Measurements from ENCODE around the gene GPR137.
"Not testable (repeated sequence)": the region's sequence is repeated elsewhere in the genome, so short reads cannot be mapped to it uniquely, and the experiment has no call there.

The GPR137 gene

DNA sequence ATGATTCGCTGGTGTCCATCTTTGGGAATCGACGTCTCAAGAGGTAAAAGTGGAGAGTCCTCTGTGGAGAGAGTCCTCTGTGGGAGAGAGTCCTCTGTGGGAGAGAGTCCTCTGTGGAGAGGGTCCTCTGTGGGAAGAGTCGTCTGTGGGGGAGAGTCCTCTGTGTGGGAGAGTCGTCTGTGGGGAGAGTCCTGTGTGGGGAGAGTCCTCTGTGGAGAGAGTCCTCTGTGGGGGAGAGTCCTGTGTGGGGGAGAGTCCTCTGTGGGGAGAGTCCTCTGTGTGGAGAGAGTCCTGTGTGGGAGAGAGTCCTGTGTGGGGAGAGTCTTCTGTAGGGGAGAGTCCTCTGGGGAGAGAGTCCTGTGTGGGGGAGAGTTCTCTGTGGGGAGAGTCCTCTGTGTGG lies 35.4 kb downstream of the GPR137 start:
- no peak for DNase-seq (ENCODE audit: low read depth)

DNA sequence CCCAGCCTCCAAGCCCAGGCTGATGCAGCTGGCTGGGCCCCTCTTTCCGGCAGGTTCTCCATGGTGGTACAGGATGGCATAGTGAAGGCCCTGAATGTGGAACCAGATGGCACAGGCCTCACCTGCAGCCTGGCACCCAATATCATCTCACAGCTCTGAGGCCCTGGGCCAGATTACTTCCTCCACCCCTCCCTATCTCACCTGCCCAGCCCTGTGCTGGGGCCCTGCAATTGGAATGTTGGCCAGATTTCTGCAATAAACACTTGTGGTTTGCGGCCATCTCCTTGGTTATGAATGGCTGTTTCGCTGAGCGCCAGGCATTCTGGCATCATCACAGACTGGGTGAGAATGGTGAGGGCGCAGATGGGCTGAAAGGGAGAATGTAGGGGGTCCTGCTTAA lies 35.9 kb downstream of the GPR137 start:
- no peak for DNase-seq (ENCODE audit: low read depth)

DNA sequence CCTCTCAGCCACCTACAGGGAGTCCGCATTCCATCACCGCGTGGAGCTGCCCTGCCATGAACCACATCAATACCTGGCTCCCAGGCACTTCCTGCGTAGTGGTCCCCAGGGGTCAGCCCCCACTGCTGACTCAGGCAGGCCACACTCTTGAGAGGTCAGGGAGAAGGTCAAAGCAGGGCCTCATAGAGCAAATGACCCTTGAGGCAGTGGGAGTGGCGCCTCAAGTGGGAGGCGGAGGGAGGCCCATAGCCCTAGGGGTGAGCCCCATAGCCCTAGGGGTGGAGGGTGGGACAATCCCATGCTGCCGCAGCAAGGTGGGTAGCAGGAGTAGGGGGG lies 37.2 kb downstream of the GPR137 start:
- no peak for DNase-seq (ENCODE audit: low read depth)

DNA sequence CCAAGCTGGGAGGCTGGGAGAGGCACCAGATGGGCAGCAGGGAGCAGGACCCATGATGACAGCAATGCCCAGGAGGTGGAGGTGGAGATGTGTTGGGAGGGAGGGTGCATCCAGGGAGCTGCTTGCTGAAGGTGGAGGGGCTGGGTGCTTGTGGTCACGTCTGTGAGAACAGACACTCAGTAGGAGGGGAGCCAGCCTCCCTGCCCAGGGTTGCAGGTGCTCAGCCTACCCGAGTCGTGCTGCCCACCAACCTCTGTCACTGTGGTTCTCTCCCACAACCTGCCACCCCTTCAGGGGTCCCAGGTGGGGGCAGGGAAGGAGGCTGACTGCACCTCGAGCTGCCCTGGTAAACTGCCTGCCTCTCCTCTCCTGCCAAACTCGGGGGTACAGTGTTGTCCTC lies 37.7 kb downstream of the GPR137 start:
- DNase-seq (ENCODE audit: low read depth): no peak

DNA sequence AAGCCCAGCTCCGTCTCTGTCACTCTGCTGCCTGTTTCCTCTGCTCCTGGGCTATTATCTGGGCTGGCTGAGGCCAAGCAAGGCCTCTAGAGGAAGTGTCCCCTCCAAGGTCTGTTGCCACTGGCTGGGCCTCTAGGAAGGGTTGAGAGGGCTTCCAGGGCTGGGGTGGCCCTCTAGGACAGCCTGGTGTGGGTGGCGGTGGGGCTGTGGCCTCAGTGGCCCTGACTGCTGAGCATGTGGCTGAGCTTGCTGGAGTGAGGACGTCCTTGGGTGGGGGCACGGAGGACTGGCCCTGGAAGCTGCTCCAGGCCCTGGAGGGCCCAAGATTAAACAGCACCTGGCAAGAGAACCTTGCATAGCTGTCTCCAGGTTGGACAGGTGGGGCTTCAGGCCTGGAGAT lies 38.3 kb downstream of the GPR137 start:
- not testable (repeated sequence) for DNase-seq (ENCODE audit: low read depth)

DNA sequence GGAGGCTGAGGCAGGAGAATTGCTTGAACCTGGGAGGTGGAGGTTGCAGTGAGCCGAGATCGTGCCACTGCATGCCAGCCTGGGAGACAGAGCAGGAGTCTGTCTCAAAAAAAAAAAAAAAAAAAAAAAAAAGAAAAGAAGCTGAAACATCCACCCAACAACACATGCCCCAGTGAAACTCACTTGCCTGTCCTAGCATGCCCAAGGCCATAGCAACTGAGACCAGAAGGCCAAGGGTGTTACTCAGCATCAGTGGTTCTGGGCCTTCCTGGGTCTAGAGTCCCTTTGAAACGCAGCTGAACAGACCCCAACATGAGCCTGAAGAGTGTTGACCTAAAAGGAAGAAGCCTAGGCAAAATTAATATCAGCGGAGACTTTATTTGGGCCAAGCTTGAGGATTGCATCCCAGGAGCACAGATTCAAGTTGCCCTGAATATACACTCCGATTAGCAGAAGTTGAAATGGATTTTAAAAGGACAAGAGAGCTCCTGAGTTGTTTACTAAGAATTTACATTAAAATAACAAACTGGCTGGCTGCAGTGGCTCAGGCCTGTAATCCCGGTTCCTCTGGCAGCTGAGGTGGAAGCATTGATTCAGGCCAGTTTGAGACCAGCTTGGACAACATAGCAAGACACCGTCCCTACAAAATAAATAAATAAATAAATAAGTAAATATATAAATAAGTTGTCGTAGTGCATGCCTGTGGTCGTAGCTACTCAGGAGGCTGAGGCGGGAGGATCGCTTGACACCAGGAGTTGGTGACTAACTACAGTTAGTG lies 39.2 kb downstream of the GPR137 start:
- DNase-seq (ENCODE audit: low read depth): no peak

DNA sequence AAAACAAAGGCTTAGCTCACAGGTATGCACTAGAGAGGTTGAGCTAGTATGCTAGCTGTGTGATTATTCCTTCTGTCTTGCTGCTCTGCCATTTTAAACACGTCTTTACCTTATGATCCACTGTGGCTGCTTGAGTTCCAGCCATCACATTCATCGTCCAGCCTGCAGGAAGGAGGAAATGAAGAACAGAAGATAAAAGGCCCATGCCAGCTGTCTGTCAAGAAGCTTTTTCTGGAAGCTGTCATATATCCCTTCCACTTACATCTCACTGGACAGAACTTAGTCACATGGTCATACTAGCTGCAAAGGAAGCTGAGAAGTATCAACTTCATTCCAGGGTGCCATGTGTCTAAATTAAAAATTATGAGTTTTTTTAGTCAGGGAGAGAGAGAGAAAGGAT lies 41.7 kb downstream of the GPR137 start:
- DNase-seq (ENCODE audit: low read depth): no peak

DNA sequence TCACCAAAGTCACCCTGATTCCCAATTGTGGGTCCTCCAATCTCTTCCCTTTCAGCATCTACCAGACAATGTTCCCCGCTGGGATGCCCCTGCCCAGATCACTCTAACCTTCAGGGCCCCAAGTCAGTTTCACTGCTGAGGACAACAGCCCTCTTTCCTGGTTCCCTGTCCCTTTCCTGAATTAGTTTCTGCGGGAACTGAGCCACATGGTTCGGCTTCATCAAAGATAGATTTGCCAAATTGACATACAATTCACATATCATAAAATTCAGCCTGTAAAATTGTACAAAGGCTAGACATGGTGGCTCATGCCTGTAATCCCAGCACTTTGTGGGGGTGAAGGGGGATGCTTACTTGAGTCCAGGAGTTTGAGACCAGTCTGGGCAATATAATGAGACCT lies 42.3 kb downstream of the GPR137 start:
- DNase-seq (ENCODE audit: low read depth): no peak

DNA sequence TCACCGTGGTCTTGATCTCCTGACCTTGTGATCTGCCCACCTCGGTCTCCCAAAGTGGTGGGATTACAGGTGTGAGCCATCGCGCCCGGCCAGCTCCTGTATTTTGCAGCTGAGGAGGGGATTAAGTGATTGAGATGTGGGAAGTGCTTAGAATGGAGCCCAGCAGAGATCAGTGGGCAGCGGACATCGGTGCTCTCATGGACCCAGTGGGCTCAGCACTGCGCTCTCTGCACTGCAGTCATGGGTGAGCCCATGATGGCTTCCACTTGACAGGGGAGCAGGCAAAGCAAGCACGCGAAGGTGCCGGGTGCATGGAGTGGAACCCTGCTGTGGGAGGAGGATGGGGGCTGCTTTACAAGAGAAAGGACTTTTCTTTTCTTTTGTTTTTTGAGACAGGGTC lies 45.2 kb downstream of the GPR137 start:
- no peak for DNase-seq (ENCODE audit: low read depth)

DNA sequence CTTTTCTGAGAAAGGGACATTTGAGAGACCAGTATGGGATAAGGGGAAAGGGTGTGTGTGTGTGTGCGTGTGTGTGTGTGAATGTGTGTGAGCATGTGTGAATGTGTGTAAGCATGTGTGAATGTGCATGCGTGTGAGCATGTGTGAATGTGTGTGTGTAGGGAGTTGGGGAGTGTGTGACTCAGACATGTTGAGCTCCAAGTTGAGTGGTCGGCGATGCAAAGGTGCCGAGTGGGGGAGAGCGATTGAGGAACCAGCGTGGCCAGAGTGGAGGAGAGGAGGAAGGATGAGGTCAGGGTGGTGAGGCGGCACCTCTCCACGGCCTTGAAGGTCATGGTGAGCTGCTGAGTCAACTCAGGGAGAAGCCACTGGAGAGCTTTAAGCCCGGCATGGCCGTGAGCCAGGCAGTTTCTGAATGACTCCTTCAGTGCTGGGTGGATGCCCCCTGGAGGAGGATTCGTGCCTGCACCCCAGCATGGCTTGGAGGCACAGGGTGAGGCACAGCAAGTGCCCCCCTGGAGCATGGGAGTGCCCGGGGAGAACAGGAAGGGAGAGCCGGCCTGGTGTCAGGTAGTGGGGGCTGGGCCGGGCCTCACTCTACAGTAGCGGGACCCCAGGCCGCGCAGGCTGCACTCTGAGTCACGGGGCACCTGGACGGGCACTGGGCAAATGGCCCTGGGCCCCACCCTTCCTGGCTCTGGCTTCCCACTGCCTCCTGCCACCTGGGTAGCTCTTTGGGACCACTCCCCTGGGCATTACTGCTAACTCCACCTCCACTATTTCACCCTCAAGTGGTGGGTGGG lies 46.1 kb downstream of the GPR137 start:
- DNase-seq (ENCODE audit: low read depth): peak; percentile 33

DNA sequence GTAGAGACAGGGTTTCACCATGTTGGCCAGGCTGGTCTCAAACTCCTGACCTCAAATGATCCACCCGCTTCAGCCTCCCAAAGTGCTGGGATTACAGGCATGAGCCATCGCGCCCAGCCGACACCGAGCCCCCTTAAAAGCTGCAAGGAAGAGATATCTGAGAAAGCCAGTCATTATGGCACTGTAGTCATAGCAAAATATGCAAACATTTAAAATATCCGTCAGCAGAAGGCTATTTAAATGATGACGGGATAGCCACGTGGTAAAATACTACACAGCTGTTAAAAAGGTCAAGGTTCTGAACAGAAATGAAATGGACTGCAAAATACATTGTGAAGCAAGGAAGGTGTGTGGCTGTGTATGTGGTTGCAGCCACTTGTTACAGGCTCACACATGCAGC lies 47.9 kb downstream of the GPR137 start:
- no peak for DNase-seq (ENCODE audit: low read depth)

DNA sequence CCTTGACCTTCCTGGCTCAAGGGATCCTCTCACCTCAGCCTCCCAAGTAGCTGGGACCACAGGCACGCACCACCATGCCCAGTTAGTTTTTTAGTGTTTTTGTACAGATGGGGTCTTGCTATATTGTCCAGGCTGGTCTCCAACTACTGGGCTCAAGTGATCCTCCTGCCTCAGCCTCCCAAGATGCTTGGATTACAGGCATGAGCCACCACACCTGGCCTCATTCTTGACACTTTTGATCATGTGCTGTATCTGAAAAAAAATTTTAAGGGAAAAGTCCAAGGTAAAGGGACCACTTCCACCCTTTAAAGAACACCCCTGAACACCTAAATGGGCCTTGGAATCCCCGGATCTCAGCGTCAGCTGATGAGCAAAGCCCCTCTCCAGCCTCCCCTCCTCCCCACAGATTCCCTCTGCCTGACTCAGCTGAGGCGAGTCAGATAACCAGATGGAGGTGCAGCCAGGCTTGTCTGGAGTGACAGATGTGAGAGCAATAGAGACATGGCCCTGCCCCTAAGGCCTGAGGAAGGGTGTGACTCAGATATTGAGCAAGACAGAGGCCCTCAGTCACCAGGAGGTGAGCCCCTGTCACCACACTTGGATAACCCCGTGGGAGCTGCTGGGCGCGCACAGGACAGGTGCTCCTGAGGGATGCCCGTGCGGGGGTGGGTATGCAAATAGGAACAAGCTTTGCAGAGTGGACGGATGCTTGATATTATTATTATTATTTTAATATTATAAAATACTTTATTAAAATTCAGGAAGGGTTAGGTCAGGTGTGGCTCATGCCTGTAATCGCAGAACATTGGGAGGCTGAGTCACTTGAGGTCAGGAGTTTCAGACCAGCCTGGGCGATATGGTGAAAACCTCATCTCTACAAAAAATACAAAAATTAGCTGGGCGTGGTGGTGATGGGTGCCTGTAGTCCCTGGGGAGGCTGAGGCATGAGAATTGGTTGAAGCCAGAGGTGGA lies 49.4 kb downstream of the GPR137 start:
- no peak for DNase-seq (ENCODE audit: low read depth)

DNA sequence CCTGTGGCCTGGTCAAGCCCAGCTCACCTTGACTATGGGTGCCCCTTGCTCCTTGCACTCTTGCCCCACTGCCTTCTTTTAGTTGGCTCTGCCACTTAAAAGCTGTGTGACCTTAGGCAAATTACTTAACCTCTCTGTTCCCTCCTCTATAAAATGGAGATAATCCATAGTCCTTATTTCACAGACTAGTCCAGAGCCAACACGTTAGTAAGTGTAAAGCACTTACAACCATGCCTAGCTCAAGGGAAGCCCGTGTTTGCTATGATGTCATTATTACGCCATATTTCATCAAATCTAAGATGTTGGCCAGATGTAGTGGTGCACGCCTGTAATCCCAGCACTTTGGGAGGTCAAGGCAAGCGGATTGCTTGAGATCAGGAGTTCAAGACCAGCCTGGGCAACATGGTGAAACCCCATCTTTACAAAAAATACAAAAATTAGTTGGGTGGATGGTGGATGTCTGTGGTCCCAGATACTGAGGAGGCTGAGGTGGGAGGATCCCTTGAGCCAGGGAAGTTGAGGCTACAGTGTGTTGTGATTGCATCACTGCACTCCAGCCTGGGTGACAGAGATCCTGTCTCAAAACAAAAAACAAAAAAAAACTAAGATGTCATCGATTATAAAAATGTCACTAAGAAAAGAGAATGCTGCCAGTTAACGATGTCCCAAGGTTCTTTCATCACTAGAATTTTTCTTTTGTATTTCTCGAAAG lies 52.0 kb downstream of the GPR137 start:
- no peak for DNase-seq (ENCODE audit: low read depth)

DNA sequence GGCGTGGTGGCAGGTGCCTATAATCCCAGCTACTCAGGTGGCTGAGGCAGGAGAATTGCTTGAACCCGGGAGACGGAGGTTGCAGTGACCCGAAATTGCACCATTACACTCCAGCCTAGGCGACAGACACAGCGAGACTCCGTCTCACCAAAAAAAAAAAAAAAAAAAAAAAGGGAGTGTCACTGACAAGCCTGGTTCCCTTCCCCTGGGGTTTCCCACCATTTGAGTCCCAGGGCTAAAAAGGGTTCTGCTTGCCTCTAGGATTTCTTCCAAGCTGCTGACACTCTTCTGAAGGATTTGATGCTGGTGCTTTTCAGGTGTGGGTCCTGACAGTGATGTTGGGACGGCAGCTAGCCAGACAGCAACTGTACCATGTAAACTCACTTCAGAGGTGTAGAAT lies 53.1 kb downstream of the GPR137 start:
- DNase-seq (ENCODE audit: low read depth): no peak
